Hepatocyte (in vitro differentiated cells): ENCODE results near the gene FARP1.

ENCODE experiments used
- EZH2 ChIP-seq: fragments of 200-600 bp; sonication (generic); IDR thresholded peaks from 2 replicates; pipeline ENCODE4 v1.6.1; 2016; ENCODE audit warnings: antibody characterized with exemption, mild to moderate bottlenecking, borderline replicate concordance
- EZH2phosphoT487 ChIP-seq: fragments of 200-600 bp; sonication (generic); IDR thresholded peaks from one replicate; pipeline ENCODE4 v1.6.1; 2018; ENCODE audit warnings: antibody characterized with exemption, mild to moderate bottlenecking, low read depth, moderate library complexity; ENCODE audit not compliant: unreplicated experiment, severe bottlenecking
- TF ChIP-seq, protein P1 (sequence below): fragments of 200-600 bp; sonication (generic); IDR thresholded peaks from 2 replicates; pipeline ENCODE4 v1.5.1; 2016; ENCODE audit warnings: antibody characterized with exemption, mild to moderate bottlenecking; ENCODE audit not compliant: poor library complexity

DNA sequence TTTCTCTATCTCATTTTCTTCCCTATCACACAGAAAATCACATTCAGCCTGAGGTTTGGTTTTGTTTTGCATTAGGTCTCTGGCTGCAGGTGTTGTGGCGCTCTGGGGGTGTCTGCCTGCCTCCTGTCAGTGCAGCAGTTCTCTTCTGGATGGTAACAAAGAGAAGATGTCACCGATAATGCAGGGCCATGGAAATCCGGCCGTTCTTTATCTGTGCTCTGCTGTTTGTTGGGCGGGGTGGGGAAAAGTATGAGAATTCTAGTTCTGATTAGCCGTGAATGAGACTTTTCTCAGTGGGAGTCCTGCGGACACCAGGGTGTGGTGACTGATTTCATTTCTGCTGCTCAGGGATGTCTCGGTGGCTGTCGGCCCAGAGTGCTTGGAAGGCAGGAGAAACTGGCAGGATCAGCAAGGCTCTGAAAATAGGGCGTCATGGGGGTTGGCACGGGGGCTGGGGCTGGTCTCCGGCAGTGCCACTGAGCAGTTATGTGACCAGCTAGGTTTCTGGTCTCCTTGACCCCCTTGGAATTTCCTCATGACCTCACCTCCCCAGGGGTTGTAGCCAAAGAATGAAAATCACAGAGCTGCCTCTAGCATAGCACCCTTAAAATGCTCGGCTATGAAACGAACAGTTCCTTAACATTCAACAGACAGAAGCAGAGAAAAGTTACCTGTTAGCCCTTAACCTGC, 29.2 kb downstream of the FARP1 start:
- TF ChIP-seq, protein P1, sequence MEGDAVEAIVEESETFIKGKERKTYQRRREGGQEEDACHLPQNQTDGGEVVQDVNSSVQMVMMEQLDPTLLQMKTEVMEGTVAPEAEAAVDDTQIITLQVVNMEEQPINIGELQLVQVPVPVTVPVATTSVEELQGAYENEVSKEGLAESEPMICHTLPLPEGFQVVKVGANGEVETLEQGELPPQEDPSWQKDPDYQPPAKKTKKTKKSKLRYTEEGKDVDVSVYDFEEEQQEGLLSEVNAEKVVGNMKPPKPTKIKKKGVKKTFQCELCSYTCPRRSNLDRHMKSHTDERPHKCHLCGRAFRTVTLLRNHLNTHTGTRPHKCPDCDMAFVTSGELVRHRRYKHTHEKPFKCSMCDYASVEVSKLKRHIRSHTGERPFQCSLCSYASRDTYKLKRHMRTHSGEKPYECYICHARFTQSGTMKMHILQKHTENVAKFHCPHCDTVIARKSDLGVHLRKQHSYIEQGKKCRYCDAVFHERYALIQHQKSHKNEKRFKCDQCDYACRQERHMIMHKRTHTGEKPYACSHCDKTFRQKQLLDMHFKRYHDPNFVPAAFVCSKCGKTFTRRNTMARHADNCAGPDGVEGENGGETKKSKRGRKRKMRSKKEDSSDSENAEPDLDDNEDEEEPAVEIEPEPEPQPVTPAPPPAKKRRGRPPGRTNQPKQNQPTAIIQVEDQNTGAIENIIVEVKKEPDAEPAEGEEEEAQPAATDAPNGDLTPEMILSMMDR, result no peak
- TF ChIP-seq EZH2, result no peak
- no peak for TF ChIP-seq EZH2phosphoT487
